ENCODE data around the gene SLC25A14. TPM values are rescaled to one million over a fixed set of nuclear protein-coding genes. Genes with fewer than 3 reads are reported as not detected.
A peak's percentile ranks its signal among the peaks of the same experiment; 100 is the strongest.

Gene SLC25A14
- total RNA-seq, 2 donors from 2014 or later: 11.2 to 18.6 TPM

DNA sequence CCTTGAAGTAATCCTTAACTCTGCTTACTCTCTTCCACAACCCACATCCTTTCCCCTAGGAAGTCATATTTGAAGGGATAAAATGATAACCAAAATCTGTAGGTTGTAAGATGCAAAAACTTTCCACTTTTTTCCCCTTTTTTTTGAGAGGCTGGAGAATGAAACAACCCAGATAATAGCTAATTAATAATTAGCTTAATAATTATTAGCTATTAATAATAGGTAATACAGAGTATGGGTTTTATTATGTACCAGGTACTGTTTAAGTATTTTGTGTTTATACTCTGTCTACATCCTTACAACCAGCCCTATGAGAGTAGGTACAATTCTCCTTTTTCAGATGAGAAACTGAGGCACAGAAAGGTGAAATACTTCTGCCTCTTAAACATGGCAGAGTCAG lies 36.4 kb downstream of the SLC25A14 start:
- intact Hi-C loops (cut with DNase I): no loop called here
- no peak for DNase-seq (ENCODE audit: low spot score)
- no peaks in the 10 kb centered on the region for H3K4me1 ChIP-seq (replicated peaks)
- no peak overlapping the region for H3K27ac ChIP-seq
- H3K4me3 ChIP-seq: no peak overlapping the region
- H3K36me3 ChIP-seq: no peaks in the 10 kb centered on the region
- H3K9me3 ChIP-seq: no peaks in the 10 kb centered on the region
- TF ChIP-seq CTCF (IDR thresholded peaks at IDR 0.05) (no peak), POLR2AphosphoS5 (IDR thresholded peaks at IDR 0.05) (no peak), POLR2A (IDR thresholded peaks at IDR 0.05) (no peak)
- H3K27me3 ChIP-seq (replicated peaks; ENCODE audit: insufficient read depth): no peaks in the 10 kb centered on the region

DNA sequence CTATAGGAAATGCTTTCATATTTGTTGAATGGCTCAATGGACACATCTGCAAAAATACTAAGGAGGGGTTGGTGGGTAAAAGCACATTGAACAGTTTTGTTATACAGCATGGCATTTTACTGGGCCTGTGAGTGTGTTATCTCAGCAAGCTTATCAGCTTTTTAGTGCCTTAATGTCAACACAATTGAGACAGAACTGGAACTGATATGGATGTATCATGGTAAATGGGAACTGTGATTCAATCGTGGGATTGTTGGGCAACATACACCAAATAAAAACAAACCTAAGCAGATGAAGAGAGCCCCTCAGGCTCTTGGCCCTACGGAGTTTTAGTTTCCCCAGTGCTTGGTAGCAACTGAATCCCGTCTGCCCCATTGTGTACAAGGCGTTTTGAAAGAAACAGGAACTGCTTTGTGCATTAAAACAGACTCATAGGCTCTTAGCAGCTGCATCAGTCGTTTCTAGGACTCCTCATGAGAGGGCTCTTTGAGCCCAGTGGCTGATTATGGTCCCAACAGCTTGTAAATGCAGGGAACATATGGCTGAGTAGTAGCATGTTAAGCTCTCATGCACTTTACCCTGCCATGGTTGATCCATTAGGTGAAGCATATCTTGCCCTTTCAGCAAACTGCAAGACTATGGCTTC lies 38.4 kb downstream of the SLC25A14 start:
- H3K4me3 ChIP-seq: no peak overlapping the region
- H3K36me3 ChIP-seq: no peaks in the 10 kb centered on the region
- intact Hi-C loops (cut with DNase I): no loop called here
- H3K27ac ChIP-seq: no peak overlapping the region
- no peaks in the 10 kb centered on the region for H3K27me3 ChIP-seq (replicated peaks; ENCODE audit: insufficient read depth)
- no peaks in the 10 kb centered on the region for H3K4me1 ChIP-seq (replicated peaks)
- TF ChIP-seq POLR2AphosphoS5 (IDR thresholded peaks at IDR 0.05) (no peak), POLR2A (IDR thresholded peaks at IDR 0.05) (no peak), CTCF (IDR thresholded peaks at IDR 0.05) (no peak)
- WGBS: 37% methylated on average over 5 of the region's 5 CpGs
- no peaks in the 10 kb centered on the region for H3K9me3 ChIP-seq
- no peak for DNase-seq (ENCODE audit: low spot score)

DNA sequence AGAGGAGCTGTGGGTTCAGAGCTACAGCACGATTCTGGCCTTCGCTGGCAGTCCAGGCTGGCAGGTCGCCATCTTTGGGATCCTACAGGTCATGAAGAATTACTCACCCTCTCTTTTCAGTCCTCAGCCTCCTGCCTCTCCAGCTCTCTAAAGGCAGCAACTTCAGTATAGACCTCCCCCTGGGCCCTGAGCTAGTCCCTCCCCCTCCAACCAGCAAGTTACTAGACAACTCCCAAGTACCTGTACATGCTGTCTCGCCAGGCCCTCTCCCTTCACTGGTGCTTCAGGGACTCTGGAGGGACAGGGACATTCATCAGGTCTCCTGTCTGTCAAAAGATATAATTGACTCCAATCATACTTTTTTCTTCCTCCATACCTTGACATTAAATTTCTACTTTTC lies 45.8 kb downstream of the SLC25A14 start, which contains the start of gene GPR119:
Gene GPR119, minus strand, starts transcription at position 155 of the 400 bp plus-strand sequence. CDS start 227 bp downstream, outside the sequence.
- intact Hi-C loops (cut with DNase I): no loop called here
- TF ChIP-seq CTCF (IDR thresholded peaks at IDR 0.05) (no peak), POLR2A (IDR thresholded peaks at IDR 0.05) (no peak), POLR2AphosphoS5 (IDR thresholded peaks at IDR 0.05) (no peak)
- Histone ChIP-seq H3K9me3 (no peaks in the 10 kb centered on the region), H3K27ac (no peak within 1 kb of the TSS), H3K36me3 (no peaks in the 10 kb centered on the region), H3K4me1 (replicated peaks) (no peaks in the 10 kb centered on the region), H3K27me3 (replicated peaks; ENCODE audit: insufficient read depth) (no peaks in the 10 kb centered on the region), H3K4me3 (no peak within 1 kb of the TSS)
- no peak for DNase-seq (ENCODE audit: low spot score)
- 69% methylated on average over 4 of the region's 4 CpGs for WGBS

- Histone ChIP-seq H3K4me1 (replicated peaks) (no peaks in the 10 kb centered on the region), H3K27me3 (replicated peaks; ENCODE audit: insufficient read depth) (no peaks in the 10 kb centered on the region), H3K36me3 (no peaks in the 10 kb centered on the region), H3K4me3 (no peak overlapping the region), H3K27ac (no peak overlapping the region), H3K9me3 (no peaks in the 10 kb centered on the region)
- TF ChIP-seq POLR2AphosphoS5 (IDR thresholded peaks at IDR 0.05) (no peak), POLR2A (IDR thresholded peaks at IDR 0.05) (no peak), CTCF (IDR thresholded peaks at IDR 0.05) (no peak)
- no peak for DNase-seq (ENCODE audit: low spot score)
- WGBS: 67% methylated on average over 5 of the region's 5 CpGs
- intact Hi-C loops (cut with DNase I): no loop called here
Measured at GRCh38 chrX:130386408-130386808, 46.7 kb downstream of the SLC25A14 start.

DNA sequence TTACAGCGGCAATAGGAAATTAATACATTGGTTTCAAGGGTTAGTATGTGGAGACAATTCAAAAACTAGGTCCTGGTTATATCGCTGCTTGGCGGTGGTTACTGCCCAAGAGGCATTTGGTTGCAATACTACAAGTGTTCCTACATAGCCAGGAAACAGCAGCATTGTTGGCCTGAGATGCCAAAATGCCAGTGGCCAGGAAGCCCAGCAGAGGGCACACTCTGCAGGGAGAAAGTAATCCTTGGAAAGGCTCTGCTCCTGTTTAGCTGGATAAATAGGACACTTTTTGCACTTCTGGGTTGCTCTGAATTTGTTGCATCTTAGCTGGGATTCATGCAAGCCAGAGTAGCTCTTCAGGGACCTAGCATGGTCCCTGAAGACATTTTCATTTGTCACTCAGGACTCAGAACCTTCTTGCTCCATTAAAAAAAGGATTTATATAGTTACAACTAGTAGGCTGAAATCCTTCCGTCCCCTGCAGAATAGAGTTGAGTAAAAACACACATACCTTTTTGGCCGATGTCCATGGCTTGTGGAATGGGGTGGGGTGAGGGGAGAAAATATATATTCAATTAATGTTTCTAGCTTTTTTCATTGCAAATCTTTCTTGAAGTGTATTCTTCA lies 53.8 kb downstream of the SLC25A14 start:
- intact Hi-C loops (cut with DNase I): loop anchor here (2.0 kb wide), 1 partner anchor 523 kb away; no protein-coding TSS in a partner anchor
- peak; percentile 13 for DNase-seq (ENCODE audit: low spot score)
- Histone ChIP-seq H3K4me1 (replicated peaks) (no peaks in the 10 kb centered on the region), H3K27me3 (replicated peaks; ENCODE audit: insufficient read depth) (no peaks in the 10 kb centered on the region), H3K4me3 (no peak overlapping the region), H3K36me3 (no peaks in the 10 kb centered on the region), H3K9me3 (no peaks in the 10 kb centered on the region), H3K27ac (no peak overlapping the region)
- peak in 3 of 4 experiments; percentile 32 to 49 (median 48) for TF ChIP-seq CTCF (IDR thresholded peaks at IDR 0.05)
- TF ChIP-seq POLR2AphosphoS5 (IDR thresholded peaks at IDR 0.05): no peak
- TF ChIP-seq POLR2A (IDR thresholded peaks at IDR 0.05): no peak
- WGBS: 25% methylated on average over 5 of the region's 5 CpGs

Data from prostate gland (tissue), 2 donors.